ENCODE results near the gene BIN2.

The BIN2 gene

GRCh38 chr12:51348116-51348515, 24.1 kb upstream of the BIN2 start:
- Histone ChIP-seq H3F3A (ENCODE audit: control insufficient read depth, insufficient read depth) (no peaks in the 10 kb centered on the region), H3K4me2 (ENCODE audit: low read length) (no peak overlapping the region), H3K36me3 (ENCODE audit: control insufficient read depth, low read length) (no peaks in the 10 kb centered on the region), H4K20me1 (ENCODE audit: control insufficient read depth, insufficient read depth, low read depth, low read length) (no peaks in the 10 kb centered on the region), H3K79me2 (ENCODE audit: control insufficient read depth, low read length) (no peaks in the 10 kb centered on the region), H3K9me3 (ENCODE audit: control insufficient read depth, insufficient read depth, low read length) (no peaks in the 10 kb centered on the region), H3K4me3 (ENCODE audit: low read length) (no peak overlapping the region), H3K27ac (ENCODE audit: low read depth, low read length) (no peak overlapping the region), H3K4me1 (ENCODE audit: control insufficient read depth, low read length) (peaks cover 6% of the 10 kb centered on the region), H3K27me3 (ENCODE audit: control insufficient read depth, low read length) (peaks cover 58% of the 10 kb centered on the region), H3K9me2 (replicated peaks; ENCODE audit: control insufficient read depth, low read length) (no peaks in the 10 kb centered on the region)
- no peak for TF ChIP-seq CTCF (IDR thresholded peaks at IDR 0.05; ENCODE audit: low read depth, low read length, poor library complexity, severe bottlenecking)
- TF ChIP-seq EZH2phosphoT487 (IDR thresholded peaks at IDR 0.05; ENCODE audit: borderline replicate concordance, low read length): no peak

- Histone ChIP-seq H4K20me1 (ENCODE audit: control insufficient read depth, insufficient read depth, low read depth, low read length) (no peaks in the 10 kb centered on the region), H3K27ac (ENCODE audit: low read depth, low read length) (no peak within 1 kb of the TSS), H3K4me2 (ENCODE audit: low read length) (no peak within 1 kb of the TSS), H3K4me1 (ENCODE audit: control insufficient read depth, low read length) (peaks cover 10% of the 10 kb centered on the region), H3K9me3 (ENCODE audit: control insufficient read depth, insufficient read depth, low read length) (no peaks in the 10 kb centered on the region), H3K36me3 (ENCODE audit: control insufficient read depth, low read length) (no peaks in the 10 kb centered on the region), H3K79me2 (ENCODE audit: control insufficient read depth, low read length) (no peaks in the 10 kb centered on the region), H3F3A (ENCODE audit: control insufficient read depth, insufficient read depth) (no peaks in the 10 kb centered on the region), H3K4me3 (ENCODE audit: low read length) (no peak within 1 kb of the TSS), H3K9me2 (replicated peaks; ENCODE audit: control insufficient read depth, low read length) (no peaks in the 10 kb centered on the region), H3K27me3 (ENCODE audit: control insufficient read depth, low read length) (peaks cover 55% of the 10 kb centered on the region)
- TF ChIP-seq CTCF (IDR thresholded peaks at IDR 0.05; ENCODE audit: low read depth, low read length, poor library complexity, severe bottlenecking) (no peak), EZH2phosphoT487 (IDR thresholded peaks at IDR 0.05; ENCODE audit: borderline replicate concordance, low read length) (no peak)
Observed at GRCh38 chr12:51346581-51346980, 22.6 kb upstream of the BIN2 start, which contains the start of gene CELA1. TSS of gene CELA1 (minus strand) at chr12:51346679. CDS start at chr12:51346638, 41 bp downstream.

GRCh38 chr12:51345681-51346080, 21.7 kb upstream of the BIN2 start:
- Histone ChIP-seq H3K27me3 (ENCODE audit: control insufficient read depth, low read length) (peaks cover 49% of the 10 kb centered on the region), H3K79me2 (ENCODE audit: control insufficient read depth, low read length) (no peaks in the 10 kb centered on the region), H3K36me3 (ENCODE audit: control insufficient read depth, low read length) (no peaks in the 10 kb centered on the region), H3K4me1 (ENCODE audit: control insufficient read depth, low read length) (peaks cover 10% of the 10 kb centered on the region), H3K4me3 (ENCODE audit: low read length) (no peak overlapping the region), H4K20me1 (ENCODE audit: control insufficient read depth, insufficient read depth, low read depth, low read length) (0 out of 2 replicates have a peak, but pooled peaks cover 3% of the 10 kb centered on the region), H3K27ac (ENCODE audit: low read depth, low read length) (no peak overlapping the region), H3K9me3 (ENCODE audit: control insufficient read depth, insufficient read depth, low read length) (no peaks in the 10 kb centered on the region), H3K4me2 (ENCODE audit: low read length) (no peak overlapping the region), H3F3A (ENCODE audit: control insufficient read depth, insufficient read depth) (no peaks in the 10 kb centered on the region), H3K9me2 (replicated peaks; ENCODE audit: control insufficient read depth, low read length) (no peaks in the 10 kb centered on the region)
- TF ChIP-seq EZH2phosphoT487 (IDR thresholded peaks at IDR 0.05; ENCODE audit: borderline replicate concordance, low read length): no peak
- no peak for TF ChIP-seq CTCF (IDR thresholded peaks at IDR 0.05; ENCODE audit: low read depth, low read length, poor library complexity, severe bottlenecking)
